Measurements from ENCODE around the gene TSPAN1.

Gene TSPAN1

DNA sequence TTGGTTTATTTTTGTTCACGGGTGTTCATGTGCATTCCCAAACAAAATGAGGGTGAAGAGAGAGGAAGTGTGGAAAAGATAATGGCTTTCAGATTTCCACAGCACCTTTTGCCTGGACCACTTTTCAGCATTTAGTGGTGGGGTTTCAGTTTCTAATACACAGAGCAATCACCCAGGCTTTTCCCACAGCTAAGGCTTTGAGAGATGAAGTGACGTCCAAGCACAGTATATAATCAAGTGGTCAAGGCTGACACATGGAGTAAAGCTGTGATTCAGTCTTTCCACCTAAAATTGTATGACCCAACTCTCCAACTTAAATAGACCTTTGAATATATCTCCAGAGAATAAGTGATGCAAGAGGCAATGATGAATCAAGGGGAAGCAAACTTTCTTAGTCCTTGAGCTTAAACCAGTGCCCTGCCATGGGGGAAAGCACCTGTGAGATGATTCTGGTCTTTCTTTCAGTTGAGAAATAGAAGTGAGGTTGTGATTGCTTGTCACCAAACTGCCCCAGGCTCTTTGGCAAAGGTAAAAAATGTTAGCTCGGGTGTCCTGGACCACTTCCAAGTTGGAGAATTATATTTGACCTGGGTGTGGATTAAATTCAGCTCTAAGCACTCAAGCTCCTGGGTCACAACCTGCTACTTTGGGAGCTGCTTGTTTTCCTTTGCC lies 40.1 kb upstream of the TSPAN1 start:
- ATAC-seq (ENCODE audit: low read depth) (peak; percentile 35), DNase-seq (ENCODE audit: low spot score) (no peak)
- TF ChIP-seq CTCF (IDR thresholded peaks at IDR 0.05; ENCODE audit: poor library complexity, severe bottlenecking): no peak

DNA sequence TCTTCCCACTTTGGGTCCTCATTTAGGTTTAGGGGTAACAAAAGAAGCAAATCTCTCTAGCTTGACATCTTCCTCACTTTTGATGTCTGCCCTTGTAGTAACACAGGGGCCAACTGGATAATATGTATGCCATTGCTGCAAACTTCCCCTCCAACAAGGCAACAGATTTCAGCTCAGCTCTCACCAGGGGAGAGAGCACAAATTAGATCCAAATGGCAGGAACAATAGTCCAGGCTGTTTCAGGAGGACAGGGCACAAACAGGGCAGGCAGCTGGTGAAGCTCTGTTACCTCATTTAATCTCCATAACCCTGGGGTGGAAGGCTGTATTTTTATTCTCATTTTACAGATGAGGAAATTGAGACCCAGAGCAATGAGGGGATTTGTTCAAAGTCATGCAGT lies 38.2 kb upstream of the TSPAN1 start:
- Histone ChIP-seq H3K4me1 (ENCODE audit: insufficient read depth, poor library complexity, severe bottlenecking) (peaks cover 15% of the 10 kb centered on the region), H3K36me3 (ENCODE audit: low read depth) (no peaks in the 10 kb centered on the region), H3K27ac (ENCODE audit: poor library complexity, severe bottlenecking) (no peak overlapping the region), H3K9me3 (ENCODE audit: severe bottlenecking) (no peaks in the 10 kb centered on the region), H3K4me3 (ENCODE audit: severe bottlenecking) (no peak overlapping the region), H3K27me3 (ENCODE audit: insufficient read depth, poor library complexity, severe bottlenecking) (no peaks in the 10 kb centered on the region)
- no peak for TF ChIP-seq CTCF (IDR thresholded peaks at IDR 0.05; ENCODE audit: poor library complexity, severe bottlenecking)
- DNase-seq (ENCODE audit: low spot score): no peak
- ATAC-seq (ENCODE audit: low read depth): no peak

More for the DNA sequence above, 40.1 kb upstream of the TSPAN1 start:
- Histone ChIP-seq H3K4me1 (ENCODE audit: insufficient read depth, poor library complexity, severe bottlenecking) (peaks cover 17% of the 10 kb centered on the region), H3K9me3 (ENCODE audit: severe bottlenecking) (no peaks in the 10 kb centered on the region), H3K36me3 (ENCODE audit: low read depth) (no peaks in the 10 kb centered on the region), H3K4me3 (ENCODE audit: severe bottlenecking) (no peak overlapping the region), H3K27me3 (ENCODE audit: insufficient read depth, poor library complexity, severe bottlenecking) (no peaks in the 10 kb centered on the region), H3K27ac (ENCODE audit: poor library complexity, severe bottlenecking) (peak overlapping the region; percentile 79)

DNA sequence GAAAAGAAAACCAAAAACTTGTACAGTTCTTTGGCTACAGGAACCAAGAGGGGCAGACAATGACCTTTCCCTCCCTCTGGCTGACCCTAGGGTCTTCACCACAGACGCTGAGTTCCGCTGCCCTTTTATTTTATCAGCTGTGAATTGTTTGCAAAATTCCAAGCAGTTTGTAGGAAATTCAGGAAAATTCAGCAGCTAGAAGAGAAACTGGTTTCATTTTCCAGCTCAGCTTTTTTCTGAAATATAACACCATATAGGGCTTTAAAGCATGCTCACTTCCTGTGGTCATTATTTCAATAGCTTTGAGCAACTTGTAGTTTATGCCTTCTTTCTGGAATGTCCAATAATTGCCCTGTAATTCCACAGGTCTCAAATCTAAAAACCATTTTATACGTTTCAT lies 37.0 kb upstream of the TSPAN1 start:
- Histone ChIP-seq H3K9me3 (ENCODE audit: severe bottlenecking) (no peaks in the 10 kb centered on the region), H3K27me3 (ENCODE audit: insufficient read depth, poor library complexity, severe bottlenecking) (no peaks in the 10 kb centered on the region), H3K36me3 (ENCODE audit: low read depth) (no peaks in the 10 kb centered on the region), H3K4me3 (ENCODE audit: severe bottlenecking) (no peak overlapping the region), H3K4me1 (ENCODE audit: insufficient read depth, poor library complexity, severe bottlenecking) (peaks cover 15% of the 10 kb centered on the region), H3K27ac (ENCODE audit: poor library complexity, severe bottlenecking) (no peak overlapping the region)
- ATAC-seq (ENCODE audit: low read depth) (no peak), DNase-seq (ENCODE audit: low spot score) (no peak)
- no peak for TF ChIP-seq CTCF (IDR thresholded peaks at IDR 0.05; ENCODE audit: poor library complexity, severe bottlenecking)

DNA sequence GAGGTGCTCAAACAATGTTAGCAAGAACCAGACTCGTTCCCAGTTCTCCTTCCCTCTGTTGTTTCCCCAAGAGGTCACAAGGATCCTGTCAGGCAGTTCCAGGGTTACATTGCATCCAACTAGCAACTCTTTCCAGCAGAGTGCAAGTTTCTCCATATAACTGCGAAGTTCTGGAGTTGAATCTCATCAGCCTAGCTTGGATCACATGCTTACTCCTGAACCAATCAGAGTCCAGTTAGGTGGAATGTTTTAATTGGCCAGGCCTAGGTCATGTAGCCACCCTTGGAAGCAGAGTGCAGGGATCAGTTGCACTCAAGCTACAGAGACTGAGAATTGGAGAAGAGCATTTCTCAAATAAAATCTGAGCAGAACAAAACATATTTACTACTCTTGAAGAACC lies 26.6 kb upstream of the TSPAN1 start:
- no peak overlapping the region for H3K27ac ChIP-seq (ENCODE audit: poor library complexity, severe bottlenecking)
- no peak for TF ChIP-seq CTCF (IDR thresholded peaks at IDR 0.05; ENCODE audit: poor library complexity, severe bottlenecking)
- no peak for DNase-seq (ENCODE audit: low spot score)
- H3K36me3 ChIP-seq (ENCODE audit: low read depth): no peaks in the 10 kb centered on the region
- no peaks in the 10 kb centered on the region for H3K27me3 ChIP-seq (ENCODE audit: insufficient read depth, poor library complexity, severe bottlenecking)
- H3K4me3 ChIP-seq (ENCODE audit: severe bottlenecking): no peak overlapping the region
- H3K4me1 ChIP-seq (ENCODE audit: insufficient read depth, poor library complexity, severe bottlenecking): no peaks in the 10 kb centered on the region
- H3K9me3 ChIP-seq (ENCODE audit: severe bottlenecking): no peaks in the 10 kb centered on the region
- ATAC-seq (ENCODE audit: low read depth): no peak

DNA sequence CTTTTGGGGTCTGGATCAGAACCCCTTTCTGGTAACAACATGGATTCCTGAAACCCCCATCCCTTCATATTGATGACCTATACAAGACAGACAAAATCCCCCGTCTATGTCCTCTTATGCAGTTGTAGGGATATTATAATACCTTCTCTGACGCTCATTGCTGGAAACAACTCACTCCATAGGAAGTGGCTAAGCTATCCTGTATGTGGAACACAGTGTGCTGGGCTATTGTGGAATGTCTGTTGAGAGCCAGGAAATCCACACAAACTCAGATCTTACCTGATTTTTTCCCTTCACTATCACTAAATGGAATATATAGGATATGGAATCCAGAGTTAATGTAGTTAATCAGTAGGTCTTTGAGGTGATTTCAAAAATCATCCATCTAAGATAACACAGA lies 24.8 kb upstream of the TSPAN1 start:
- H3K27ac ChIP-seq (ENCODE audit: poor library complexity, severe bottlenecking): no peak overlapping the region
- no peak overlapping the region for H3K4me3 ChIP-seq (ENCODE audit: severe bottlenecking)
- H3K36me3 ChIP-seq (ENCODE audit: low read depth): no peaks in the 10 kb centered on the region
- H3K27me3 ChIP-seq (ENCODE audit: insufficient read depth, poor library complexity, severe bottlenecking): no peaks in the 10 kb centered on the region
- no peak for TF ChIP-seq CTCF (IDR thresholded peaks at IDR 0.05; ENCODE audit: poor library complexity, severe bottlenecking)
- DNase-seq (ENCODE audit: low spot score) (no peak), ATAC-seq (ENCODE audit: low read depth) (no peak)
- H3K9me3 ChIP-seq (ENCODE audit: severe bottlenecking): no peaks in the 10 kb centered on the region
- H3K4me1 ChIP-seq (ENCODE audit: insufficient read depth, poor library complexity, severe bottlenecking): no peaks in the 10 kb centered on the region

Data from RWPE2 (cell line).